ENCODE data around the gene DAB1. TPM values are rescaled to one million over a fixed set of nuclear protein-coding genes. Genes with fewer than 3 reads are reported as not detected.

DAB1 gene
- total and polyA plus RNA-seq, 2 of the 8 experiments (the other 6 are each of a cell fraction or from before 2014, with no cell fraction given): 4.4 to 11.8 TPM

DNA sequence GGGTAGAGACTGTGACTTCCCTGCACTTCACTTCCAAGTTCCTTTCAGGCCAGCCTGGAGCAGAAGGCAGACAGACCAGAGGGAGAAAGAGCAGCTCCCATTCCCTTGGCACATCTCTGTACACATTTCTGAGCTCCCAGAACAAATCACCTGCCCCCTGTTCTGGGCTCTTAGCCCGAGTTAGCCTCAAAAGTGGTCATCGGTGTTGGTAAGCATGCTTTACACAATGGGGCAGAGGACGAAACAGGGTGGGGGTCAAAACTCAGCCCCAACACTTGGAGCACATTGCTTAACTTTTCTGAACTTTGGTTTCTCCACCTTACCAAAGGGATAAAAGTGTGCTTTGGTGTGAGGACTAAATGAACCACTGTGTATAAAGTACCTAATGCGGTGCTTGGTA, 98.7 kb downstream of the DAB1 start (continued):
- TF ChIP-seq, protein P1, sequence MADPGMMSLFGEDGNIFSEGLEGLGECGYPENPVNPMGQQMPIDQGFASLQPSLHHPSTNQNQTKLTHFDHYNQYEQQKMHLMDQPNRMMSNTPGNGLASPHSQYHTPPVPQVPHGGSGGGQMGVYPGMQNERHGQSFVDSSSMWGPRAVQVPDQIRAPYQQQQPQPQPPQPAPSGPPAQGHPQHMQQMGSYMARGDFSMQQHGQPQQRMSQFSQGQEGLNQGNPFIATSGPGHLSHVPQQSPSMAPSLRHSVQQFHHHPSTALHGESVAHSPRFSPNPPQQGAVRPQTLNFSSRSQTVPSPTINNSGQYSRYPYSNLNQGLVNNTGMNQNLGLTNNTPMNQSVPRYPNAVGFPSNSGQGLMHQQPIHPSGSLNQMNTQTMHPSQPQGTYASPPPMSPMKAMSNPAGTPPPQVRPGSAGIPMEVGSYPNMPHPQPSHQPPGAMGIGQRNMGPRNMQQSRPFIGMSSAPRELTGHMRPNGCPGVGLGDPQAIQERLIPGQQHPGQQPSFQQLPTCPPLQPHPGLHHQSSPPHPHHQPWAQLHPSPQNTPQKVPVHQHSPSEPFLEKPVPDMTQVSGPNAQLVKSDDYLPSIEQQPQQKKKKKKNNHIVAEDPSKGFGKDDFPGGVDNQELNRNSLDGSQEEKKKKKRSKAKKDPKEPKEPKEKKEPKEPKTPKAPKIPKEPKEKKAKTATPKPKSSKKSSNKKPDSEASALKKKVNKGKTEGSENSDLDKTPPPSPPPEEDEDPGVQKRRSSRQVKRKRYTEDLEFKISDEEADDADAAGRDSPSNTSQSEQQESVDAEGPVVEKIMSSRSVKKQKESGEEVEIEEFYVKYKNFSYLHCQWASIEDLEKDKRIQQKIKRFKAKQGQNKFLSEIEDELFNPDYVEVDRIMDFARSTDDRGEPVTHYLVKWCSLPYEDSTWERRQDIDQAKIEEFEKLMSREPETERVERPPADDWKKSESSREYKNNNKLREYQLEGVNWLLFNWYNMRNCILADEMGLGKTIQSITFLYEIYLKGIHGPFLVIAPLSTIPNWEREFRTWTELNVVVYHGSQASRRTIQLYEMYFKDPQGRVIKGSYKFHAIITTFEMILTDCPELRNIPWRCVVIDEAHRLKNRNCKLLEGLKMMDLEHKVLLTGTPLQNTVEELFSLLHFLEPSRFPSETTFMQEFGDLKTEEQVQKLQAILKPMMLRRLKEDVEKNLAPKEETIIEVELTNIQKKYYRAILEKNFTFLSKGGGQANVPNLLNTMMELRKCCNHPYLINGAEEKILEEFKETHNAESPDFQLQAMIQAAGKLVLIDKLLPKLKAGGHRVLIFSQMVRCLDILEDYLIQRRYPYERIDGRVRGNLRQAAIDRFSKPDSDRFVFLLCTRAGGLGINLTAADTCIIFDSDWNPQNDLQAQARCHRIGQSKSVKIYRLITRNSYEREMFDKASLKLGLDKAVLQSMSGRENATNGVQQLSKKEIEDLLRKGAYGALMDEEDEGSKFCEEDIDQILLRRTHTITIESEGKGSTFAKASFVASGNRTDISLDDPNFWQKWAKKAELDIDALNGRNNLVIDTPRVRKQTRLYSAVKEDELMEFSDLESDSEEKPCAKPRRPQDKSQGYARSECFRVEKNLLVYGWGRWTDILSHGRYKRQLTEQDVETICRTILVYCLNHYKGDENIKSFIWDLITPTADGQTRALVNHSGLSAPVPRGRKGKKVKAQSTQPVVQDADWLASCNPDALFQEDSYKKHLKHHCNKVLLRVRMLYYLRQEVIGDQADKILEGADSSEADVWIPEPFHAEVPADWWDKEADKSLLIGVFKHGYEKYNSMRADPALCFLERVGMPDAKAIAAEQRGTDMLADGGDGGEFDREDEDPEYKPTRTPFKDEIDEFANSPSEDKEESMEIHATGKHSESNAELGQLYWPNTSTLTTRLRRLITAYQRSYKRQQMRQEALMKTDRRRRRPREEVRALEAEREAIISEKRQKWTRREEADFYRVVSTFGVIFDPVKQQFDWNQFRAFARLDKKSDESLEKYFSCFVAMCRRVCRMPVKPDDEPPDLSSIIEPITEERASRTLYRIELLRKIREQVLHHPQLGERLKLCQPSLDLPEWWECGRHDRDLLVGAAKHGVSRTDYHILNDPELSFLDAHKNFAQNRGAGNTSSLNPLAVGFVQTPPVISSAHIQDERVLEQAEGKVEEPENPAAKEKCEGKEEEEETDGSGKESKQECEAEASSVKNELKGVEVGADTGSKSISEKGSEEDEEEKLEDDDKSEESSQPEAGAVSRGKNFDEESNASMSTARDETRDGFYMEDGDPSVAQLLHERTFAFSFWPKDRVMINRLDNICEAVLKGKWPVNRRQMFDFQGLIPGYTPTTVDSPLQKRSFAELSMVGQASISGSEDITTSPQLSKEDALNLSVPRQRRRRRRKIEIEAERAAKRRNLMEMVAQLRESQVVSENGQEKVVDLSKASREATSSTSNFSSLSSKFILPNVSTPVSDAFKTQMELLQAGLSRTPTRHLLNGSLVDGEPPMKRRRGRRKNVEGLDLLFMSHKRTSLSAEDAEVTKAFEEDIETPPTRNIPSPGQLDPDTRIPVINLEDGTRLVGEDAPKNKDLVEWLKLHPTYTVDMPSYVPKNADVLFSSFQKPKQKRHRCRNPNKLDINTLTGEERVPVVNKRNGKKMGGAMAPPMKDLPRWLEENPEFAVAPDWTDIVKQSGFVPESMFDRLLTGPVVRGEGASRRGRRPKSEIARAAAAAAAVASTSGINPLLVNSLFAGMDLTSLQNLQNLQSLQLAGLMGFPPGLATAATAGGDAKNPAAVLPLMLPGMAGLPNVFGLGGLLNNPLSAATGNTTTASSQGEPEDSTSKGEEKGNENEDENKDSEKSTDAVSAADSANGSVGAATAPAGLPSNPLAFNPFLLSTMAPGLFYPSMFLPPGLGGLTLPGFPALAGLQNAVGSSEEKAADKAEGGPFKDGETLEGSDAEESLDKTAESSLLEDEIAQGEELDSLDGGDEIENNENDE (IDR thresholded peaks at IDR 0.05; ENCODE audit: insufficient replicate concordance, low read length): no peak
- TF ChIP-seq ASH2L (IDR thresholded peaks at IDR 0.05; ENCODE audit: low read length) (no peak), POLR2AphosphoS5 (IDR thresholded peaks at IDR 0.05; ENCODE audit: low read depth, low read length) (no peak), SUZ12 (IDR thresholded peaks at IDR 0.05; ENCODE audit: low read length) (no peak), SP4 (IDR thresholded peaks at IDR 0.05; ENCODE audit: low read length) (no peak), RBBP5 (IDR thresholded peaks at IDR 0.05; ENCODE audit: borderline replicate concordance, low read depth, low read length) (no peak), SAP30 (IDR thresholded peaks at IDR 0.05; ENCODE audit: insufficient read depth, insufficient replicate concordance, low read length) (no peak), SP1 (IDR thresholded peaks at IDR 0.05; ENCODE audit: low read depth, low read length) (no peak), GABPA (IDR thresholded peaks at IDR 0.05; ENCODE audit: borderline replicate concordance, insufficient read depth, low read length) (no peak)
- TF ChIP-seq, protein P2, sequence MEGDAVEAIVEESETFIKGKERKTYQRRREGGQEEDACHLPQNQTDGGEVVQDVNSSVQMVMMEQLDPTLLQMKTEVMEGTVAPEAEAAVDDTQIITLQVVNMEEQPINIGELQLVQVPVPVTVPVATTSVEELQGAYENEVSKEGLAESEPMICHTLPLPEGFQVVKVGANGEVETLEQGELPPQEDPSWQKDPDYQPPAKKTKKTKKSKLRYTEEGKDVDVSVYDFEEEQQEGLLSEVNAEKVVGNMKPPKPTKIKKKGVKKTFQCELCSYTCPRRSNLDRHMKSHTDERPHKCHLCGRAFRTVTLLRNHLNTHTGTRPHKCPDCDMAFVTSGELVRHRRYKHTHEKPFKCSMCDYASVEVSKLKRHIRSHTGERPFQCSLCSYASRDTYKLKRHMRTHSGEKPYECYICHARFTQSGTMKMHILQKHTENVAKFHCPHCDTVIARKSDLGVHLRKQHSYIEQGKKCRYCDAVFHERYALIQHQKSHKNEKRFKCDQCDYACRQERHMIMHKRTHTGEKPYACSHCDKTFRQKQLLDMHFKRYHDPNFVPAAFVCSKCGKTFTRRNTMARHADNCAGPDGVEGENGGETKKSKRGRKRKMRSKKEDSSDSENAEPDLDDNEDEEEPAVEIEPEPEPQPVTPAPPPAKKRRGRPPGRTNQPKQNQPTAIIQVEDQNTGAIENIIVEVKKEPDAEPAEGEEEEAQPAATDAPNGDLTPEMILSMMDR (IDR thresholded peaks at IDR 0.05; ENCODE audit: control extremely low read depth in 1 of 3, insufficient read depth in 1 of 3, low read depth in 1 of 3, low read length in 3 of 3): no peak

Data from H1 (cell line).